Activated CD4-positive, alpha-beta T cell treated with anti-CD3 and anti-CD28 coated beads, Interleukin-2, amount 10 ng/mL, durations not matched to agents 7 days and 5 days (primary cell): ENCODE data around the gene PDIA4. TPM values are rescaled to one million over a fixed set of nuclear protein-coding genes. Genes with fewer than 3 reads are reported as not detected.
"Not testable (repeated sequence)": the region's sequence is repeated elsewhere in the genome, so short reads cannot be mapped to it uniquely, and the experiment has no call there.

Experiments
- CTCF ChIA-PET: fragments of 350-600 bp; sonication (Branson Sonifier 250); formaldehyde crosslinking; loops from one replicate; lab custom pipeline; 2021; ENCODE audit warnings: antibody characterized with exemption; lab: Charles Lee
- POLR2A ChIA-PET: fragments of 350-600 bp; sonication (Branson Sonifier 250); formaldehyde crosslinking; loops from one replicate; lab custom pipeline; 2021; ENCODE audit warnings: antibody characterized with exemption; lab: Charles Lee
- DNase-seq: peaks from one replicate; pipeline ENCODE4 v3.0.0-alpha.2; 2020
- H3K27ac Mint-ChIP-seq: one replicate; pipeline ENCODE4 v1.8.0; 2021; ENCODE audit warnings: mild to moderate bottlenecking, moderate library complexity, mixed read lengths
- H3K27me3 Mint-ChIP-seq: one replicate; pipeline ENCODE4 v1.8.0; 2021; ENCODE audit warnings: mixed read lengths
- H3K36me3 Mint-ChIP-seq: one replicate; pipeline ENCODE4 v1.8.0; 2021; ENCODE audit warnings: low read depth, mixed read lengths
- H3K4me1 Mint-ChIP-seq: one replicate; pipeline ENCODE4 v1.8.0; 2021; ENCODE audit warnings: mixed read lengths
- H3K4me3 Mint-ChIP-seq: one replicate; pipeline ENCODE4 v1.8.0; 2021; ENCODE audit warnings: mild to moderate bottlenecking, moderate library complexity, mixed read lengths
- H3K9me3 Mint-ChIP-seq: one replicate; pipeline ENCODE4 v1.8.0; 2021; ENCODE audit warnings: mixed read lengths
- total RNA-seq, 2 experiments: library from RNA; stranded (reverse); gene quantifications; one replicate each; pipeline ENCODE4 v1.2.3, GENCODE V29; 2021

PDIA4 gene
- total RNA-seq, 2 experiments from 2014 or later, result 94.8 to 97.4 TPM

DNA sequence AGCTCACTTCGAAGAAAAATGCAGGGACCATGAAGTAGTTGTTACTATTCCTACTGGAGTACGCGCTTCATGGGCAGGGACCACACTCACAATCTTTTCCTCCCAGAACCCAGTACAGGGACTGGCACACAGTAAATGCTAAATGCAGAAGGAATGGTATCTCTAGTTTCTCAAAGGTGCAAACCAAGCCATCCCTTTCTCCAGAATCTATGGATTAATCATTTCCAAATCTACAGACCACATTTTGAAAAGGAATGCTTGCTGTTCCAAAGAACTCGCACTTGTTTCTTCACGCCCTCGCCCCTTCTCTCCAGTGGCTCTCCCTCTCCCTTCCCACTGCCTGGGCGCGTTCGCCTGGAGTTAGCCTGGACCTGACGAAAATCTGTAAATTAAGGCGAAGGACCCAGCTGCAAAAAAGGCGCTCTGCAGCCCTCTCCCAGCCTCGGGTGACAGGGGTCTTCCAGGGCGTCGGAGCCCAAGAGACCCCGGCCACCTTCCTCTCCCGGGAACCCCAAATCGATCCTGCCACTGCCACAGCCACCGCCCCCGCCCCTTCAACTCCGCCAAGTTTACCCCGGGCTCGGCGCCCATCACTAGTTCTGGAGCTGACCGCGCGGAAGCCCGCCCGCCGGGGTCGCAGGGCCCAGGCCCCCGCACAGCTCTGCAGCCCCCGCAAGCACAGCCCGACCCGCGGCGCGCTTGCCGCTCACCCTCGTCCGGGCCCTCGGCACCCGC, 527 bp downstream of the PDIA4 start:
- H3K4me1 Mint-ChIP-seq, result peaks cover 46% of the 10 kb centered on the region
- ChIA-PET CTCF (interaction anchor here (0.8 to 3.4 kb wide), 5 partner anchors 14 to 98 kb away, joined by 3 to 14 read pairs (median 4); partner anchors contain the start of gene ZNF425), POLR2A (no interaction called here)
- no peak for DNase-seq
- peaks cover 18% of the 10 kb centered on the region for H3K36me3 Mint-ChIP-seq
- peak overlapping the region; percentile 96 for H3K4me3 Mint-ChIP-seq
- H3K9me3 Mint-ChIP-seq, result no peaks in the 10 kb centered on the region
- H3K27ac Mint-ChIP-seq, result peak overlapping the region; percentile 94
- no peaks in the 10 kb centered on the region for H3K27me3 Mint-ChIP-seq

- no peaks in the 10 kb centered on the region for H3K9me3 Mint-ChIP-seq
- no peak for DNase-seq
- peak overlapping the region; percentile 94 for H3K27ac Mint-ChIP-seq
- peaks cover 49% of the 10 kb centered on the region for H3K4me1 Mint-ChIP-seq
- POLR2A ChIA-PET, result no interaction called here
- H3K36me3 Mint-ChIP-seq, result peaks cover 18% of the 10 kb centered on the region
- CTCF ChIA-PET, result interaction anchor here (0.5 to 3.4 kb wide), 6 partner anchors 11 to 440 kb away, joined by 3 to 14 read pairs (median 4); partner anchors contain the start of gene ZNF425
- H3K27me3 Mint-ChIP-seq, result no peaks in the 10 kb centered on the region
- H3K4me3 Mint-ChIP-seq, result peak overlapping the region; percentile 96
These were observed 1.2 kb downstream of the PDIA4 start for GRCh38 chr7:149027055-149027454.

GRCh38 chr7:149023662-149024061, 4.6 kb downstream of the PDIA4 start:
- H3K4me1 Mint-ChIP-seq, result peaks cover 51% of the 10 kb centered on the region
- no peak overlapping the region for H3K27ac Mint-ChIP-seq
- H3K9me3 Mint-ChIP-seq, result no peaks in the 10 kb centered on the region
- no peak for DNase-seq
- no peaks in the 10 kb centered on the region for H3K27me3 Mint-ChIP-seq
- peaks cover 38% of the 10 kb centered on the region for H3K36me3 Mint-ChIP-seq
- CTCF ChIA-PET, result interaction anchor here (0.9 kb wide), 1 partner anchor 42 kb away, joined by 3 read pairs; no protein-coding TSS in a partner anchor
- POLR2A ChIA-PET, result no interaction called here
- no peak overlapping the region for H3K4me3 Mint-ChIP-seq

GRCh38 chr7:149022756-149023360, 5.4 kb downstream of the PDIA4 start:
- Mint-ChIP-seq H3K9me3 (no peaks in the 10 kb centered on the region), H3K36me3 (peaks cover 38% of the 10 kb centered on the region), H3K4me1 (peaks cover 51% of the 10 kb centered on the region), H3K27me3 (no peaks in the 10 kb centered on the region), H3K4me3 (no peak overlapping the region), H3K27ac (peak overlapping the region; percentile 36)
- POLR2A ChIA-PET, result no interaction called here
- CTCF ChIA-PET, result no interaction called here
- DNase-seq, result no peak

GRCh38 chr7:149021725-149022062, 6.6 kb downstream of the PDIA4 start:
- ChIA-PET CTCF (no interaction called here), POLR2A (interaction anchor here (0.7 kb wide), 1 partner anchor 289 kb away, joined by 3 read pairs; no protein-coding TSS in a partner anchor)
- Mint-ChIP-seq H3K36me3 (peaks cover 43% of the 10 kb centered on the region), H3K4me1 (peaks cover 45% of the 10 kb centered on the region), H3K9me3 (no peaks in the 10 kb centered on the region), H3K27me3 (no peaks in the 10 kb centered on the region), H3K27ac (no peak overlapping the region), H3K4me3 (no peak overlapping the region)
- DNase-seq, result no peak

DNA sequence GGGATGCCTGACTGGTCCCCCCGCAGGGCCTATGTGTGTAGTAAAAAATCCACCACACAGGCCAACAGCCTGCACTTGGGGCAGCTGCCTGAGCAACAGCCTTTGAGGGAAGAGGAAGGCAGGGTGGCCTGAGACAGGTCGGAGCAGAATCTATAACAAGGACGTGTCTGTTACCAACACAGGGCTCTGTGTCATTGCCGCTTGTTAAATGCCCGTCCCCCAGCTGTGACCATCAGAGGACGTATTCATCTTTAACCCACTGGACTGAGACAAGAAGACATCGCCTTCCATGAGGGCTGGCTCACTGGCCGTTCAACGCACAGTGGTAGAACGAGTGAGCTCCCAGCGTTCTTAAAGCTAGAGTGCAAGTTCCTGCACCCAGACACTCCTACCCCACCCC, 7.8 kb downstream of the PDIA4 start:
- Mint-ChIP-seq H3K27ac (no peak overlapping the region), H3K36me3 (peaks cover 41% of the 10 kb centered on the region), H3K4me3 (no peak overlapping the region), H3K27me3 (no peaks in the 10 kb centered on the region), H3K9me3 (no peaks in the 10 kb centered on the region), H3K4me1 (peaks cover 34% of the 10 kb centered on the region)
- ChIA-PET POLR2A (no interaction called here), CTCF (no interaction called here)
- DNase-seq, result no peak

- Mint-ChIP-seq H3K27me3 (no peaks in the 10 kb centered on the region), H3K27ac (no peak overlapping the region), H3K4me1 (peaks cover 29% of the 10 kb centered on the region), H3K4me3 (no peak overlapping the region), H3K9me3 (no peaks in the 10 kb centered on the region), H3K36me3 (peaks cover 49% of the 10 kb centered on the region)
- no peak for DNase-seq
- POLR2A ChIA-PET, result no interaction called here
- CTCF ChIA-PET, result no interaction called here
These were observed 11.4 kb downstream of the PDIA4 start for GRCh38 chr7:149016876-149017275.

- no peaks in the 10 kb centered on the region for H3K27me3 Mint-ChIP-seq
- ChIA-PET CTCF (interaction anchor here (0.8 to 1.0 kb wide), 2 partner anchors 14 to 51 kb away, joined by 3 read pairs; partner anchors contain the start of gene PDIA4), POLR2A (no interaction called here)
- H3K9me3 Mint-ChIP-seq, result no peaks in the 10 kb centered on the region
- peaks cover 19% of the 10 kb centered on the region for H3K4me1 Mint-ChIP-seq
- DNase-seq, result no peak
- peaks cover 47% of the 10 kb centered on the region for H3K36me3 Mint-ChIP-seq
- H3K27ac Mint-ChIP-seq, result peak overlapping the region; percentile 31
- no peak overlapping the region for H3K4me3 Mint-ChIP-seq
These were observed 14.0 kb downstream of the PDIA4 start for GRCh38 chr7:149014309-149014708.

- Mint-ChIP-seq H3K27ac (peak overlapping the region; percentile 31), H3K36me3 (peaks cover 43% of the 10 kb centered on the region), H3K9me3 (no peaks in the 10 kb centered on the region), H3K27me3 (no peaks in the 10 kb centered on the region), H3K4me1 (peaks cover 16% of the 10 kb centered on the region), H3K4me3 (no peak overlapping the region)
- DNase-seq, result no peak
- ChIA-PET CTCF (interaction anchor here (0.8 to 1.0 kb wide), 2 partner anchors 14 to 52 kb away, joined by 3 read pairs; partner anchors contain the start of gene PDIA4), POLR2A (no interaction called here)
These were observed 14.4 kb downstream of the PDIA4 start for GRCh38 chr7:149013876-149014275.

- DNase-seq, H3K4me3 Mint-ChIP-seq, POLR2A ChIA-PET, H3K9me3 Mint-ChIP-seq, H3K27me3 Mint-ChIP-seq, H3K27ac Mint-ChIP-seq: not testable (repeated sequence)
- H3K4me1 Mint-ChIP-seq, result peaks cover 15% of the 10 kb centered on the region
- H3K36me3 Mint-ChIP-seq, result peaks cover 44% of the 10 kb centered on the region
- CTCF ChIA-PET, result interaction anchor here (1.6 kb wide), 1 partner anchor 14 kb away, joined by 5 read pairs; no protein-coding TSS in a partner anchor
These were observed 15.6 kb downstream of the PDIA4 start for GRCh38 chr7:149012730-149013129.

GRCh38 chr7:149011491-149011890, 16.8 kb downstream of the PDIA4 start:
- no peak for DNase-seq
- Mint-ChIP-seq H3K4me3 (no peak overlapping the region), H3K36me3 (peaks cover 48% of the 10 kb centered on the region), H3K9me3 (no peaks in the 10 kb centered on the region), H3K27me3 (no peaks in the 10 kb centered on the region), H3K4me1 (peaks cover 17% of the 10 kb centered on the region), H3K27ac (no peak overlapping the region)
- ChIA-PET CTCF (interaction anchor here (0.7 to 1.6 kb wide), 3 partner anchors 11 to 136 kb away, joined by 3 to 5 read pairs (median 4); partner anchors contain the start of gene ZNF398), POLR2A (no interaction called here)

GRCh38 chr7:149010451-149010850, 17.9 kb downstream of the PDIA4 start:
- Mint-ChIP-seq H3K4me3 (no peak overlapping the region), H3K36me3 (peaks cover 53% of the 10 kb centered on the region), H3K27me3 (no peaks in the 10 kb centered on the region), H3K9me3 (no peaks in the 10 kb centered on the region), H3K27ac (no peak overlapping the region), H3K4me1 (peaks cover 23% of the 10 kb centered on the region)
- no peak for DNase-seq
- POLR2A ChIA-PET, result no interaction called here
- CTCF ChIA-PET, result interaction anchor here (0.9 kb wide), 1 partner anchor 10 kb away, joined by 4 read pairs; no protein-coding TSS in a partner anchor

- no peak for DNase-seq
- Mint-ChIP-seq H3K4me3 (no peak overlapping the region), H3K27me3 (no peaks in the 10 kb centered on the region), H3K4me1 (peaks cover 20% of the 10 kb centered on the region), H3K9me3 (no peaks in the 10 kb centered on the region), H3K36me3 (peaks cover 51% of the 10 kb centered on the region), H3K27ac (no peak overlapping the region)
- ChIA-PET POLR2A (no interaction called here), CTCF (interaction anchor here (0.8 to 0.9 kb wide), 2 partner anchors 26 to 43 kb away, joined by 3 to 4 read pairs; no protein-coding TSS in a partner anchor)
These were observed 18.8 kb downstream of the PDIA4 start for GRCh38 chr7:149009527-149009926.
